Measurements from ENCODE around the gene HNRNPUL1. TPM values are rescaled to one million over a fixed set of nuclear protein-coding genes. Genes with fewer than 3 reads are reported as not detected.
A peak's percentile ranks its signal among the peaks of the same experiment; 100 is the strongest.

HNRNPUL1 gene
- total RNA-seq, 1 donor from 2014 or later = 116 TPM

DNA sequence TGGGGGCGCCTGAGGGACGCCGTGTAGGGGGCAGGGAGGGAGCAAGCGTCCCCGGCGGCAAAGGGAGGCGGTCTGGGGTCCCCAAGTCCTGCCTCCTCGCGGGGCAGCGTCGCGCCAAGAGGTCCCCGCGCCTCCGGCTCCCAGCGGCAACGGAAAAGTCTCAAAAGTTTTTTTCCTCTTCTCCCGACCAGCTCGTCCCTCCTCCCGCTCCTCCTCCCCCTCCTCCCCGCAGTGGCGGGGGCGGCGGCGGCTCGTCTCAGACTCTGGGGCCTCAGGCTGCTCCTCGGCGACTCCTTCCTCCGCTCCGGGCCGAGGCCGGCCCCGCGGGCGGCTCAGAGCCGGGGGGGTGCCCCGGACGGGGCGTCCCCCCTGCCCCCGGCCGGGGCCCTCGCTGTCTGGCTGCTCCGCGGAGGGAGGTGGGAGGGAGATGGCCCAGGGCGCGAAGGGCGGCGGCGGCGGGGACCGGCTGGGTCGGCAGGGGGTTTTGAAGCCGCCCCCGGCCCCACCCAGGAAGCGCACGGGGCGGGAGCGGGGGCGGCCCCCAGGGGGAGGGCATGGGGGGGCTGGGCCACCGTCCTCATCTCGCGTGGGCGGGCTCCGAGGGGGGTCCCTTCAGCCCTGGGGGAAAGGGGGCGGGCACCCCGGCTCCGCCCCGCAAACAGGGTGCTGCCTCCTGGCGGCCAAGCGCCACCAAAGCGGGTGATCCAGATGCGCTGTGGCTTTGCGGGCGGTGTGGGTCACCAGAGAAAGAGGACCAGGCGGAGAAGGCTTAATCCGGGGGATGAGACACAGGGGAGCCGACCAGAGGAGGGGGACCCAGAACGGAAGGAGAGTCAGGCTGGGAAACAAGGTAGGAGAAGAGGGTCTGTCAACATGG is 89.5 kb downstream of the HNRNPUL1 start, which contains the start of gene TGFB1:
TGFB1 (minus strand) TSS at position 457 of the 877 bp plus-strand sequence. CDS start 878 bp downstream, outside the sequence.
- peaks cover 35% of the 10 kb centered on the region for H3K4me1 ChIP-seq
- H3K27ac ChIP-seq = peak within 1 kb of the TSS; percentile 95
- H3K4me3 ChIP-seq = peak within 1 kb of the TSS; percentile 61 to 80
- DNase-seq (ENCODE audit: extremely low spot score in 2 of 2) = no peak
- H3K36me3 ChIP-seq = no peaks in the 10 kb centered on the region
- H3K9me3 ChIP-seq = no peaks in the 10 kb centered on the region
- intact Hi-C loops (cut with DNase I) = loop anchor here (5.0 kb wide), 1 partner anchor 36 kb away; no protein-coding TSS in a partner anchor
- no peaks in the 10 kb centered on the region for H3K27me3 ChIP-seq
- TF ChIP-seq POLR2AphosphoS5 (IDR thresholded peaks at IDR 0.05; ENCODE audit: insufficient read depth in 1 of 2, low read depth in 1 of 2) (peak in 1 of 2 donors; percentile 47), POLR2A (IDR thresholded peaks at IDR 0.05) (peak in 1 of 2 donors; percentile 66)
- TF ChIP-seq, protein P1, sequence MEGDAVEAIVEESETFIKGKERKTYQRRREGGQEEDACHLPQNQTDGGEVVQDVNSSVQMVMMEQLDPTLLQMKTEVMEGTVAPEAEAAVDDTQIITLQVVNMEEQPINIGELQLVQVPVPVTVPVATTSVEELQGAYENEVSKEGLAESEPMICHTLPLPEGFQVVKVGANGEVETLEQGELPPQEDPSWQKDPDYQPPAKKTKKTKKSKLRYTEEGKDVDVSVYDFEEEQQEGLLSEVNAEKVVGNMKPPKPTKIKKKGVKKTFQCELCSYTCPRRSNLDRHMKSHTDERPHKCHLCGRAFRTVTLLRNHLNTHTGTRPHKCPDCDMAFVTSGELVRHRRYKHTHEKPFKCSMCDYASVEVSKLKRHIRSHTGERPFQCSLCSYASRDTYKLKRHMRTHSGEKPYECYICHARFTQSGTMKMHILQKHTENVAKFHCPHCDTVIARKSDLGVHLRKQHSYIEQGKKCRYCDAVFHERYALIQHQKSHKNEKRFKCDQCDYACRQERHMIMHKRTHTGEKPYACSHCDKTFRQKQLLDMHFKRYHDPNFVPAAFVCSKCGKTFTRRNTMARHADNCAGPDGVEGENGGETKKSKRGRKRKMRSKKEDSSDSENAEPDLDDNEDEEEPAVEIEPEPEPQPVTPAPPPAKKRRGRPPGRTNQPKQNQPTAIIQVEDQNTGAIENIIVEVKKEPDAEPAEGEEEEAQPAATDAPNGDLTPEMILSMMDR (IDR thresholded peaks at IDR 0.05) = peak; percentile 67 to 93 (median 68)

GRCh38 chr19:41354343-41354953 is 90.3 kb downstream of the HNRNPUL1 start:
- TF ChIP-seq POLR2AphosphoS5 (IDR thresholded peaks at IDR 0.05; ENCODE audit: insufficient read depth in 1 of 2, low read depth in 1 of 2) = no peak
- no peak for TF ChIP-seq POLR2A (IDR thresholded peaks at IDR 0.05)
- TF ChIP-seq, protein P1 (IDR thresholded peaks at IDR 0.05) = no peak
- H3K36me3 ChIP-seq = no peaks in the 10 kb centered on the region
- H3K27me3 ChIP-seq = no peaks in the 10 kb centered on the region
- DNase-seq (ENCODE audit: extremely low spot score in 2 of 2) = no peak
- no peaks in the 10 kb centered on the region for H3K9me3 ChIP-seq
- H3K27ac ChIP-seq = peak overlapping the region; percentile 95
- peak overlapping the region; percentile 61 to 80 for H3K4me3 ChIP-seq
- intact Hi-C loops (cut with DNase I) = loop anchor here (5.0 kb wide), 1 partner anchor 37 kb away; no protein-coding TSS in a partner anchor
- H3K4me1 ChIP-seq = peaks cover 30% of the 10 kb centered on the region

GRCh38 chr19:41355035-41355434 is 90.9 kb downstream of the HNRNPUL1 start:
- Histone ChIP-seq H3K36me3 (no peaks in the 10 kb centered on the region), H3K27ac (peak overlapping the region; percentile 95), H3K4me1 (peaks cover 24% of the 10 kb centered on the region), H3K9me3 (no peaks in the 10 kb centered on the region), H3K27me3 (no peaks in the 10 kb centered on the region), H3K4me3 (no peak overlapping the region)
- no peak for DNase-seq (ENCODE audit: extremely low spot score in 2 of 2)
- intact Hi-C loops (cut with DNase I) = no loop called here
- TF ChIP-seq, protein P1 (IDR thresholded peaks at IDR 0.05) = no peak
- TF ChIP-seq POLR2AphosphoS5 (IDR thresholded peaks at IDR 0.05; ENCODE audit: insufficient read depth in 1 of 2, low read depth in 1 of 2) (no peak), POLR2A (IDR thresholded peaks at IDR 0.05) (no peak)

- Histone ChIP-seq H3K27me3 (no peaks in the 10 kb centered on the region), H3K4me1 (peaks cover 16% of the 10 kb centered on the region), H3K9me3 (no peaks in the 10 kb centered on the region), H3K27ac (no peak overlapping the region), H3K4me3 (no peak overlapping the region), H3K36me3 (no peaks in the 10 kb centered on the region)
- intact Hi-C loops (cut with DNase I) = no loop called here
- no peak for DNase-seq (ENCODE audit: extremely low spot score in 2 of 2)
- TF ChIP-seq, protein P1 (IDR thresholded peaks at IDR 0.05) = no peak
- TF ChIP-seq POLR2AphosphoS5 (IDR thresholded peaks at IDR 0.05; ENCODE audit: insufficient read depth in 1 of 2, low read depth in 1 of 2) = no peak
- no peak for TF ChIP-seq POLR2A (IDR thresholded peaks at IDR 0.05)
These were observed 91.6 kb downstream of the HNRNPUL1 start for GRCh38 chr19:41355802-41356201.

All from vagina (tissue), 2 donors.